Thyroid gland (tissue), 4 donors: Measurements from ENCODE around the gene LRRC56. TPM values are rescaled to one million over a fixed set of nuclear protein-coding genes. Genes with fewer than 3 reads are reported as not detected.

Source experiments
- DNase-seq, 2 donors: peaks; one replicate each; pipeline ENCODE4 v3.0.0-alpha.2; 2019
- H3K27ac ChIP-seq, 3 donors: fragments of 200-600 bp; sonication (generic); 1 replicate in 2 of 3; 2 replicates in 1 of 3; pipeline ENCODE4 v1.5.1; 2016 to 2019; ENCODE audit warnings: mild to moderate bottlenecking in 1 of 3, moderate library complexity in 1 of 3
- H3K27me3 ChIP-seq: fragments of 200-600 bp; sonication (generic); one replicate; pipeline ENCODE4 v1.5.1; 2019
- H3K36me3 ChIP-seq, 2 donors: fragments of 200-600 bp; sonication (generic); one replicate each; pipeline ENCODE4 v1.5.1; 2016 to 2019
- H3K4me1 ChIP-seq, 2 donors: fragments of 200-600 bp; sonication (generic); one replicate each; pipeline ENCODE4 v1.5.1; 2017 to 2019
- H3K4me3 ChIP-seq, 3 donors: fragments of 200-600 bp; sonication (generic); replicated peaks in 1 of 3; 1 replicate in 2 of 3; 2 replicates in 1 of 3; pipeline ENCODE4 v1.5.1; 2016; ENCODE audit warnings: mild to moderate bottlenecking in 1 of 3
- H3K9me3 ChIP-seq: fragments of 200-600 bp; sonication (generic); one replicate; pipeline ENCODE4 v1.5.1; 2017
- CTCF ChIP-seq, 6 experiments: fragments of 200-600 bp in 3 of 6; fragments of 450-650 bp in 3 of 6; sonication (generic) in 3 of 6; IDR thresholded peaks; one replicate each; pipeline ENCODE4 v1.5.1; 2016 to 2019; ENCODE audit warnings: antibody characterized with exemption in 6 of 6, mild to moderate bottlenecking in 2 of 6, inconsistent platforms in 1 of 6, moderate library complexity in 1 of 6
- POLR2A ChIP-seq, 2 donors: fragments of 450-650 bp; IDR thresholded peaks; one replicate each; pipeline ENCODE4 v1.6.1; 2017; ENCODE audit warnings: antibody characterized with exemption in 2 of 2, mild to moderate bottlenecking in 2 of 2, moderate library complexity in 1 of 2
- WGBS, 2 donors: methylation state at CpG; one replicate each; pipeline ENCODE4 v1.1.5; 2017; 5-methylcytosine and 5-hydroxymethylcytosine counted together
- intact Hi-C: fragments of 100-400 bp; cut with DNase I; formaldehyde crosslinking; loops from one replicate; pipeline ENCODE4 v1.15.1; 2023
- total RNA-seq, 4 donors: library from RNA; depleted of rRNA; stranded (reverse); fragments of >200 nt; gene quantifications; one replicate each; pipeline ENCODE4 v1.2.3, GENCODE V29; 2016

The LRRC56 gene
- total RNA-seq, 4 donors from 2014 or later: 1.7 to 2.6 (median 2.3) TPM

GRCh38 chr11:557328-558132, 20.2 kb downstream of the LRRC56 start:
- intact Hi-C loops: no loop called here
- 91 to 92% methylated on average over 13 to 16 of the region's 24 CpGs for WGBS, 2 donors
- Histone ChIP-seq H3K27me3 (no peaks in the 10 kb centered on the region), H3K4me3 (no peak overlapping the region), H3K27ac (no peak overlapping the region), H3K36me3 (no peaks in the 10 kb centered on the region), H3K9me3 (no peaks in the 10 kb centered on the region), H3K4me1 (peaks cover 26 to 42% of the 10 kb centered on the region in 2 donors)
- DNase-seq: no peak
- TF ChIP-seq CTCF (IDR thresholded peaks at IDR 0.05): no peak
- TF ChIP-seq POLR2A (IDR thresholded peaks at IDR 0.05): no peak

- 86 to 94% methylated on average over 13 to 15 of the region's 20 CpGs for WGBS, 2 donors
- TF ChIP-seq POLR2A (IDR thresholded peaks at IDR 0.05): no peak
- no peak for TF ChIP-seq CTCF (IDR thresholded peaks at IDR 0.05)
- Histone ChIP-seq H3K27ac (no peak overlapping the region), H3K36me3 (no peaks in the 10 kb centered on the region), H3K9me3 (no peaks in the 10 kb centered on the region), H3K4me1 (peaks cover 26 to 42% of the 10 kb centered on the region in 2 donors), H3K27me3 (no peaks in the 10 kb centered on the region), H3K4me3 (no peak overlapping the region)
- DNase-seq: no peak
- intact Hi-C loops: no loop called here
These were observed 21.2 kb downstream of the LRRC56 start for GRCh38 chr11:558503-558902.

- Histone ChIP-seq H3K4me1 (peaks cover 25 to 39% of the 10 kb centered on the region in 2 donors), H3K27me3 (no peaks in the 10 kb centered on the region), H3K9me3 (no peaks in the 10 kb centered on the region), H3K36me3 (no peaks in the 10 kb centered on the region), H3K27ac (no peak overlapping the region), H3K4me3 (no peak overlapping the region)
- intact Hi-C loops: no loop called here
- 79 to 93% methylated on average over 4 to 14 of the region's 15 CpGs for WGBS, 2 donors
- DNase-seq: no peak
- TF ChIP-seq POLR2A (IDR thresholded peaks at IDR 0.05) (no peak), CTCF (IDR thresholded peaks at IDR 0.05) (no peak)
These were observed 21.8 kb downstream of the LRRC56 start for GRCh38 chr11:559020-559620.

GRCh38 chr11:559712-560304, 22.5 kb downstream of the LRRC56 start:
- intact Hi-C loops: loop anchor here (5.0 kb wide), 1 partner anchor 52 kb away; no protein-coding TSS in a partner anchor
- WGBS, 2 donors: 91 to 94% methylated on average over 11 to 13 of the region's 18 CpGs
- H3K27me3 ChIP-seq: no peaks in the 10 kb centered on the region
- H3K4me1 ChIP-seq: peaks cover 19 to 32% of the 10 kb centered on the region in 2 donors
- no peaks in the 10 kb centered on the region for H3K9me3 ChIP-seq
- peak overlapping the region in 2 of 3 donors; percentile 14 to 90 for H3K4me3 ChIP-seq
- DNase-seq: no peak
- TF ChIP-seq POLR2A (IDR thresholded peaks at IDR 0.05) (no peak), CTCF (IDR thresholded peaks at IDR 0.05) (no peak)
- no peaks in the 10 kb centered on the region for H3K36me3 ChIP-seq
- H3K27ac ChIP-seq: peak overlapping the region; percentile 19 to 63 (median 50)
